Measurements from ENCODE around the gene MAP2K5. TPM values are rescaled to one million over a fixed set of nuclear protein-coding genes. Genes with fewer than 3 reads are reported as not detected.

MAP2K5 gene
- total RNA-seq, 2 experiments from 2014 or later, result 15.4 to 20.6 TPM

DNA sequence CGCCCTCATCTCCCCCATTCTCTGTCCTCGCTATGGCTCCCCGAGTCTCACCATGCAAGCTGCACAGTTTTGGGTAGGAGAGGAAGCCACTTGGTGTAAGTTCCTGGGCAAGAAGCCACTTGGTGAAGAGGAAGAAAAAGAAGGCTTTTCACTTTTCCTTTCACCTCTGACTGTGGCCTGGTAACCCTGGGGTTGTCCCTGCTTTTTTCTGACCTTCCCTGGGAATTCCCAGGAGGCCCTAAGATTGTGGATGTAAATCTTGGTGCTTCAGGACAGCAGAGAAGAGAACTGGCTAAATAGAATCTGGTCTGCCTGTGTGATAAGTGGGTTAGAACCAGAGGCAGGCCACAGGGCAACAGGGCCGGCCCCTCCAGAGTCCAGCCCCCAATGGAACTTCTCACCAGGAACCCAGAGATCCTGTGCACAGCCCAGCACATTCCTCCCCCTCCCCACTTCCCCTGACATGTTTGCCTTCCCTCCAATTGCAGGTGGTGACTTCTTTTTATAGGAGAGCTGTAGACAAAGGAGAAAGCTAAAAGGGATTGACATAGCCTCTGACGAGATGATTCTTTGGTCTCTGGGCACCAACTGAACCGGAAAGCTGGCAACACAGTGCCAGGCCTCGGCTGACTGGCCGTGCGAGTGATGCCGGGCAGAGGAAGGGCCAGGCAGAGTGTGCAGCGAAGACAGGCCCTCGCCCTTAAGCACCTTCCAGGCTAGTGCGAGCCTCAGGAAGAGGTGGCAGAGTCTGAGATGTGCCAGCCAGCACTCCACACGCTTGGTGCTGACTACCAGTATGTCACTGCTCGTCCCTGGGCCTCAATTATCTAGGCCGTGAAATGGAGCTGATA lies 263.4 kb downstream of the MAP2K5 start:
- H3K9me3 Mint-ChIP-seq, result no peaks in the 10 kb centered on the region
- intact Hi-C loops (cut with micrococcal nuclease), result no loop called here
- no peaks in the 10 kb centered on the region for H3K4me1 Mint-ChIP-seq (ENCODE audit: low read depth)
- H3K27me3 Mint-ChIP-seq (ENCODE audit: low read depth), result no peaks in the 10 kb centered on the region
- no peak for DNase-seq
- no peak overlapping the region for H3K4me3 Mint-ChIP-seq
- H3K36me3 Mint-ChIP-seq (ENCODE audit: low read depth), result peaks cover 7% of the 10 kb centered on the region
- no peak overlapping the region for H3K27ac Mint-ChIP-seq
- CTCF ChIA-PET, result no interaction called here

DNA sequence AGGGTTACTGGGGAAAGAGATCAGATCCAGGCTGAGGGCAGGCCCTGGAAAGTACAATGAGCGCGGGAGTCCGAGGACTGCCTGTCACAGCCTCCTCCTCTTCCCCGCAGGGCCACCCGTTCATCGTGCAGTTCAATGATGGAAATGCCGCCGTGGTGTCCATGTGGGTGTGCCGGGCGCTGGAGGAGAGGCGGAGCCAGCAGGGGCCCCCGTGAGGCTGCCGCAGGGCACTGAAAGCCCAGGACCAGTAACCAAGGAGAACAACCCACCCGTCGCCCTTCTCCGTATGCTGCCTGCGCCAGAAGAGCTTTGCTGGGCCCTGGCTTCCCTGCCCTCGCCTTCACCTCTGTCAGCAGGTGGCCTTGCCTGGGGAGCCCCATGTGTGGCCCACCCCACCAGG lies 264.0 kb downstream of the MAP2K5 start:
- no peak for DNase-seq
- H3K4me3 Mint-ChIP-seq, result no peak overlapping the region
- CTCF ChIA-PET, result no interaction called here
- H3K4me1 Mint-ChIP-seq (ENCODE audit: low read depth), result no peaks in the 10 kb centered on the region
- no peaks in the 10 kb centered on the region for H3K9me3 Mint-ChIP-seq
- no peaks in the 10 kb centered on the region for H3K27me3 Mint-ChIP-seq (ENCODE audit: low read depth)
- H3K27ac Mint-ChIP-seq, result no peak overlapping the region
- intact Hi-C loops (cut with micrococcal nuclease), result no loop called here
- H3K36me3 Mint-ChIP-seq (ENCODE audit: low read depth), result peaks cover 7% of the 10 kb centered on the region

DNA sequence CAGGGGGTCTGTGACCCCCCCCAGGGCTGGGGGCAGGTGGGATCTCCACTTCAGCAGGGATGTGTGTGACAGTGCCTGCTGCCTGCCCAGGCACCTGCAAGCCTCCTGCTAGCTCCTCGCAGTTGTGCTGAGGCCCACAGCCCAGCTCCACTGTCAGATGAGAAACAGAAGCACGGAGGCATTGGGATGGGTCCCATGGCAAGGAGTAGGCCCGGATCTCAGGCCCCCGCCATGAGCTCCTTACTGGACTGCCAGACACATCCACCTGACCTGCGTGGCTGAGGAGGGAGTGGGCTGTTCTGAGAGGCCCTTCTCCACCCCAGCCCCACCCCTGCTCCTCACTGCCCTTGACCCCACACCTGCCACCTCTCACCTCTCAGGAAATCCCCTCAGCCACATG lies 264.6 kb downstream of the MAP2K5 start:
- intact Hi-C loops (cut with micrococcal nuclease), result no loop called here
- H3K27me3 Mint-ChIP-seq (ENCODE audit: low read depth), result peaks cover 2% of the 10 kb centered on the region
- H3K36me3 Mint-ChIP-seq (ENCODE audit: low read depth), result peaks cover 7% of the 10 kb centered on the region
- no peaks in the 10 kb centered on the region for H3K9me3 Mint-ChIP-seq
- no peak overlapping the region for H3K27ac Mint-ChIP-seq
- H3K4me3 Mint-ChIP-seq, result no peak overlapping the region
- H3K4me1 Mint-ChIP-seq (ENCODE audit: low read depth), result no peaks in the 10 kb centered on the region
- CTCF ChIA-PET, result no interaction called here
- DNase-seq, result no peak

- peaks cover 3% of the 10 kb centered on the region for H3K27me3 Mint-ChIP-seq (ENCODE audit: low read depth)
- H3K27ac Mint-ChIP-seq, result no peak overlapping the region
- no peaks in the 10 kb centered on the region for H3K4me1 Mint-ChIP-seq (ENCODE audit: low read depth)
- CTCF ChIA-PET, result no interaction called here
- H3K36me3 Mint-ChIP-seq (ENCODE audit: low read depth), result peaks cover 4% of the 10 kb centered on the region
- no peaks in the 10 kb centered on the region for H3K9me3 Mint-ChIP-seq
- H3K4me3 Mint-ChIP-seq, result no peak overlapping the region
- DNase-seq, result no peak
- intact Hi-C loops (cut with micrococcal nuclease), result no loop called here
These were observed 265.3 kb downstream of the MAP2K5 start for GRCh38 chr15:67807836-67808235.

- Mint-ChIP-seq H3K4me3 (no peak overlapping the region), H3K4me1 (ENCODE audit: low read depth) (no peaks in the 10 kb centered on the region), H3K9me3 (no peaks in the 10 kb centered on the region), H3K27me3 (ENCODE audit: low read depth) (peaks cover 3% of the 10 kb centered on the region), H3K36me3 (ENCODE audit: low read depth) (peaks cover 4% of the 10 kb centered on the region), H3K27ac (no peak overlapping the region)
- CTCF ChIA-PET, result no interaction called here
- DNase-seq, result no peak
- intact Hi-C loops (cut with micrococcal nuclease), result no loop called here
These were observed 266.3 kb downstream of the MAP2K5 start for GRCh38 chr15:67808821-67809220.

DNA sequence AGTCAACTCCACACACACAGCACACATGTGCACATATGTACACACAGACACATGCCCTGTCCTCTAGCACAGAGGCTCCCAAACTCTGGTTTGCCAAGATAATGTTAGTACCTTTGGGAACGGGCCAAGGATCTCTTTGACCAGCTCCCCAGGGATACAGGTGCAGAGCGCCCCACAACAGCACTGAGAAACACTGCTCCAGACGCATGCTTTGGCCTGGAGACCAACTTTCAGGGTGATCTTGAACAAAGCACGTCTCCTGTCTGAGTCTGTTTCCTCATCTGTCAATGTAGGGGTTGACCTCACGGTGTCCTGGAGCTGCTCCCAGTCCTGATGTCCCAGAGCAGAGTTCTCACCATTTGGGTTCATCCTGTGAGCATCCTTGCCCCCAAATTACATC lies 266.9 kb downstream of the MAP2K5 start:
- Mint-ChIP-seq H3K36me3 (ENCODE audit: low read depth) (peaks cover 4% of the 10 kb centered on the region), H3K4me3 (no peak overlapping the region), H3K27ac (no peak overlapping the region), H3K4me1 (ENCODE audit: low read depth) (no peaks in the 10 kb centered on the region), H3K27me3 (ENCODE audit: low read depth) (peaks cover 3% of the 10 kb centered on the region), H3K9me3 (no peaks in the 10 kb centered on the region)
- CTCF ChIA-PET, result no interaction called here
- intact Hi-C loops (cut with micrococcal nuclease), result no loop called here
- DNase-seq, result no peak

DNA sequence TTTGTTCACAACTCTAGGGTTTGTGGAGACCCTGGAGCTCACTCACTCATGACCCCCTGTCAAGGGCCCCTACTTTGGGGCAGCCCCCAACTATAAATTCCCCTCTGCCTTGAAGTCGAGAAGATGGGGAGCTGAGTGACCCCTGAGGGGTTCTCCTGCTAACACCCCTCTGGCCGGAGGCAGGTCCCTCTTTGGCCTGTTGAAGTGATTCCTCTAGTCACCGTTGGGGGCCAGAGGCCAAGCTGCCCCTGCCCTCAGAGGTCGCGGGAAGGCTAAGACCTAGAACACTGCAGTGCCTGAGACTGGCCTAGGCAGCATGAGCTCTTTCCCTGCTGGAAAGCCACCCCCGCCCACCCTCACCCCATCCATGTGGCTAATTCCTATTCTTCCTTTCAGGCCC lies 267.4 kb downstream of the MAP2K5 start:
- no peak for DNase-seq
- peaks cover 3% of the 10 kb centered on the region for H3K27me3 Mint-ChIP-seq (ENCODE audit: low read depth)
- H3K9me3 Mint-ChIP-seq, result no peaks in the 10 kb centered on the region
- no peaks in the 10 kb centered on the region for H3K4me1 Mint-ChIP-seq (ENCODE audit: low read depth)
- H3K4me3 Mint-ChIP-seq, result no peak overlapping the region
- no peak overlapping the region for H3K27ac Mint-ChIP-seq
- intact Hi-C loops (cut with micrococcal nuclease), result no loop called here
- CTCF ChIA-PET, result no interaction called here
- H3K36me3 Mint-ChIP-seq (ENCODE audit: low read depth), result peaks cover 4% of the 10 kb centered on the region

GRCh38 chr15:67812241-67812644 lies 269.7 kb downstream of the MAP2K5 start:
- Mint-ChIP-seq H3K27ac (no peak overlapping the region), H3K9me3 (peaks cover 7% of the 10 kb centered on the region), H3K36me3 (ENCODE audit: low read depth) (peaks cover 4% of the 10 kb centered on the region), H3K27me3 (ENCODE audit: low read depth) (peaks cover 10% of the 10 kb centered on the region), H3K4me3 (no peak overlapping the region), H3K4me1 (ENCODE audit: low read depth) (no peaks in the 10 kb centered on the region)
- intact Hi-C loops (cut with micrococcal nuclease), result no loop called here
- DNase-seq, result no peak
- CTCF ChIA-PET, result interaction anchor here (1.2 kb wide), 1 partner anchor 355 kb away, joined by 3 read pairs; no protein-coding TSS in a partner anchor

DNA sequence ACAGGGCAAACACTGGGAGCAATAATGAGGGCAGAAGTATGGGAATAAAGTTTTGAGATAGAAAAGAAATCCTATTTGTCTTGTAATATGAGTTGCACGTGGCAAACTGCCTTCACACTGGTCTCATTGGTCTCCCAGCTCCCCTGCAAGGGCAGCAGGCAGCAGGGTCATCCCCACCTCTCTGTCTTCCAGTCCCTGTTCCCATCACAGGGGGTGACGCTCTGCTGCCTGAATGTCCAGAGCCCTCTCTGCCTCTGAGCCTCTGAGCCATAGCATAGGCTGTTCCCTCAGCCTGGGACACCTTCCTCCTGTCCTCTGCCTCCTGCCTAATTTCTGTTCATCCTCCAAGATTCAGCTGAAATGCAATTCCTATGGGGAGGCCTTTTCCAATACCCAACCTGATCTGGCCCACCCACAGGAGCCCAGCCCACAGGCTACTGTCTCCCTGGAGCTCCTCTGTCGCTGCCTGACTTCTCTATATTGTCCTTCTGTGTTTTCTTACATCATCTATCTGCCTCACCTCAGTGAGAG lies 270.7 kb downstream of the MAP2K5 start:
- Mint-ChIP-seq H3K4me3 (no peak overlapping the region), H3K27ac (no peak overlapping the region), H3K27me3 (ENCODE audit: low read depth) (peaks cover 19% of the 10 kb centered on the region), H3K4me1 (ENCODE audit: low read depth) (no peaks in the 10 kb centered on the region), H3K9me3 (peaks cover 7% of the 10 kb centered on the region), H3K36me3 (ENCODE audit: low read depth) (no peaks in the 10 kb centered on the region)
- intact Hi-C loops (cut with micrococcal nuclease), result no loop called here
- no peak for DNase-seq
- CTCF ChIA-PET, result no interaction called here

GRCh38 chr15:67815036-67815592 lies 272.6 kb downstream of the MAP2K5 start:
- Mint-ChIP-seq H3K27me3 (ENCODE audit: low read depth) (peaks cover 33% of the 10 kb centered on the region), H3K4me1 (ENCODE audit: low read depth) (peaks cover under 1% of the 10 kb centered on the region), H3K4me3 (no peak overlapping the region), H3K36me3 (ENCODE audit: low read depth) (no peaks in the 10 kb centered on the region), H3K27ac (no peak overlapping the region), H3K9me3 (peaks cover 7% of the 10 kb centered on the region)
- no peak for DNase-seq
- intact Hi-C loops (cut with micrococcal nuclease), result no loop called here
- CTCF ChIA-PET, result interaction anchor here (0.6 kb wide), 1 partner anchor 185 kb away, joined by 5 read pairs; no protein-coding TSS in a partner anchor

DNA sequence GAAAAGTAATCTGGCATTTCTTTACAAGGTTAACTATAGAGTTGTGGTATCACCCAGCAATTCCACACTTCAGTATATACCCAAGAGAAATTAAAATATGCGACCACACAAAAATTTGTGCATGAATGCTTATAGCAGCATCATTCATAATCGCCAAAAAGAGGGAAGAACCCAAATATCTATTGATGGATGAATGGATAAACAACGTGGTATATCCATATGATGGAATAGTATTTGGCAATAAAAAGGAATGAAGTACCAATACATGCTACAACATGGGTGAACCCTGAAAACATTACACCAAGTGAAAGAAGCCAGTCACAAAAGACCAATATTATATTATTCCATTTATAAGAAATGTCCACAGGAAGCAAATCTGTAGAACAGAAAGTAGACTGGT lies 274.2 kb downstream of the MAP2K5 start:
- Mint-ChIP-seq H3K36me3 (ENCODE audit: low read depth) (no peaks in the 10 kb centered on the region), H3K9me3 (peaks cover 7% of the 10 kb centered on the region), H3K27me3 (ENCODE audit: low read depth) (peaks cover 48% of the 10 kb centered on the region), H3K4me1 (ENCODE audit: low read depth) (peaks cover 10% of the 10 kb centered on the region), H3K4me3 (no peak overlapping the region), H3K27ac (no peak overlapping the region)
- CTCF ChIA-PET, result no interaction called here
- intact Hi-C loops (cut with micrococcal nuclease), result no loop called here
- DNase-seq, result no peak

- intact Hi-C loops (cut with micrococcal nuclease), result no loop called here
- Mint-ChIP-seq H3K27me3 (ENCODE audit: low read depth) (peaks cover 57% of the 10 kb centered on the region), H3K27ac (no peak overlapping the region), H3K4me1 (ENCODE audit: low read depth) (peaks cover 22% of the 10 kb centered on the region), H3K36me3 (ENCODE audit: low read depth) (no peaks in the 10 kb centered on the region), H3K9me3 (peaks cover 7% of the 10 kb centered on the region), H3K4me3 (no peak overlapping the region)
- CTCF ChIA-PET, result no interaction called here
- no peak for DNase-seq
These were observed 276.0 kb downstream of the MAP2K5 start for GRCh38 chr15:67818464-67818863.

GRCh38 chr15:67819636-67820035 lies 277.1 kb downstream of the MAP2K5 start:
- Mint-ChIP-seq H3K27ac (no peak overlapping the region), H3K4me3 (no peak overlapping the region), H3K27me3 (ENCODE audit: low read depth) (peaks cover 69% of the 10 kb centered on the region), H3K9me3 (peaks cover 7% of the 10 kb centered on the region), H3K4me1 (ENCODE audit: low read depth) (peaks cover 31% of the 10 kb centered on the region), H3K36me3 (ENCODE audit: low read depth) (no peaks in the 10 kb centered on the region)
- intact Hi-C loops (cut with micrococcal nuclease), result no loop called here
- no peak for DNase-seq
- CTCF ChIA-PET, result interaction anchor here (1.7 kb wide), 1 partner anchor 16 kb away, joined by 6 read pairs; no protein-coding TSS in a partner anchor

All from activated naive CD4-positive, alpha-beta T cell treated with anti-CD3 and anti-CD28 coated beads for 36 hours (primary cell).